DOHH2 (cell line): ENCODE data around the gene CDHR2.

Experiments used
- H3F3A ChIP-seq: fragments of 200-600 bp; sonication (generic), shearing (Covaris generic); 2 replicates; pipeline ENCODE4 v1.6.0; 2016; ENCODE audit warnings: antibody characterized with exemption, mild to moderate bottlenecking; ENCODE audit not compliant: control insufficient read depth, insufficient read depth
- H3K27ac ChIP-seq: fragments of 200-600 bp; sonication (generic); 2 replicates; pipeline ENCODE4 v1.5.1; 2014; ENCODE audit warnings: low read depth, mild to moderate bottlenecking, low read length, moderate library complexity
- H3K27me3 ChIP-seq: fragments of 200-600 bp; sonication (generic); 2 replicates; pipeline ENCODE4 v1.6.1; 2014; ENCODE audit warnings: mild to moderate bottlenecking, low read length, mixed read lengths; ENCODE audit not compliant: control insufficient read depth
- H3K36me3 ChIP-seq: fragments of 200-600 bp; sonication (generic); 2 replicates; pipeline ENCODE4 v1.6.1; 2014; ENCODE audit warnings: mild to moderate bottlenecking, low read length, moderate library complexity, mixed read lengths; ENCODE audit not compliant: control insufficient read depth
- H3K4me1 ChIP-seq: fragments of 200-600 bp; sonication (generic); 2 replicates; pipeline ENCODE4 v1.6.1; 2014; ENCODE audit warnings: mild to moderate bottlenecking, low read length, mixed read lengths; ENCODE audit not compliant: control insufficient read depth
- H3K4me2 ChIP-seq: fragments of 200-600 bp; sonication (generic); 2 replicates; pipeline ENCODE4 v1.6.0; 2014; ENCODE audit warnings: mild to moderate bottlenecking, low read length, moderate library complexity
- H3K4me3 ChIP-seq: fragments of 200-600 bp; sonication (generic); 2 replicates; pipeline ENCODE4 v1.5.1; 2014; ENCODE audit warnings: mild to moderate bottlenecking, low read length, mixed read lengths
- H3K79me2 ChIP-seq: fragments of 200-600 bp; sonication (generic); 2 replicates; pipeline ENCODE4 v1.6.1; 2014; ENCODE audit warnings: mild to moderate bottlenecking, low read length, mixed read lengths; ENCODE audit not compliant: control insufficient read depth
- H3K9me2 ChIP-seq: fragments of 200-600 bp; sonication (generic); replicated peaks from 2 replicates; pipeline ENCODE4 v1.6.1; 2014; ENCODE audit warnings: mild to moderate bottlenecking, low read length, mixed read lengths; ENCODE audit not compliant: control insufficient read depth
- H3K9me3 ChIP-seq: fragments of 200-600 bp; sonication (generic); 2 replicates; pipeline ENCODE4 v1.6.1; 2014; ENCODE audit warnings: antibody characterized with exemption, low read length, mixed read lengths; ENCODE audit not compliant: control insufficient read depth, insufficient read depth
- H4K20me1 ChIP-seq: fragments of 200-600 bp; sonication (generic); 2 replicates; pipeline ENCODE4 v1.6.0; 2014; ENCODE audit warnings: low read depth, mild to moderate bottlenecking, antibody characterized with exemption, low read length, moderate library complexity; ENCODE audit not compliant: control insufficient read depth, insufficient read depth
- EZH2phosphoT487 ChIP-seq: fragments of 200-600 bp; sonication (generic); IDR thresholded peaks from 2 replicates; pipeline ENCODE4 v1.6.1; 2017; ENCODE audit warnings: borderline replicate concordance, mild to moderate bottlenecking, antibody characterized with exemption, low read length, moderate library complexity, mixed read lengths
- TF ChIP-seq, protein P1 (sequence below): fragments of 200-600 bp; sonication (generic); IDR thresholded peaks from one replicate; pipeline ENCODE4 v1.5.1; 2014; ENCODE audit warnings: antibody characterized with exemption, mild to moderate bottlenecking, low read depth, low read length; ENCODE audit not compliant: poor library complexity, severe bottlenecking

The CDHR2 gene

DNA sequence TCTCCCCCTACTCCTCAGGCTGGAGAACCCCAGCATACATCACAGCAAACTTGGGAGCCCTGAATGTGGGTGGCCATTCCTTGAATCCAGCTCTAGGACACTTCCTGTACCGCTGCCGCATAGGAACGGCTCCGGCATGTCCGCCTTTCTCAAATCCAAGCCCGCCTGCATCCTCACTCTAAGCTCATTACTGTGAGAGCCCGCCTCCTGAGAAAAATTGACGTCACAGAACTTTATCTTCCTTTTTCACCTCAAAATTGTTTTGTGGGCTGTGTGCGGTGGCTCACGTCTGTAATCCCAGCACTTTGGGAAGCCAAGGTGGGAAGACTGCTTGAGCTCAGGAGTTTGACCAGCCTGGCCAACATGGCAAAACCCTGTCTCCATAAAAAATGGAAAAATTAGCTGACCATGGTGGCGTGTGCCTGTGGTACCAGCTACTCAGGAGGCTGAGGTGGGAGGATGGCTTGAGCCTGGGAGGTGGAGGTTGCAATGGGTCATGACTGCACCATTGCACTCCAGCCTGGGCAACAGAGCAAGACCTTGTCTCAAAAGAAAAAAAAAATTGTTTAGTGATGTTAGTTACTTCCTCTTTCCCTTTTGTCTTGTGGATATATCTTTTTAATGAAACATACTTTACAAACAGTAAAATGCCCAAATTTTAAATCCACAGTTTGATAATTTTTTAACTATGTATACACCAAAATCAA lies 34.7 kb upstream of the CDHR2 start:
- Histone ChIP-seq H3K4me3 (no peak overlapping the region), H3K9me2 (no peaks in the 10 kb centered on the region), H3F3A (0 out of 2 replicates have a peak, but pooled peaks cover 4% of the 10 kb centered on the region), H3K36me3 (no peaks in the 10 kb centered on the region), H4K20me1 (no peaks in the 10 kb centered on the region), H3K27ac (peak overlapping the region; percentile 29), H3K9me3 (no peaks in the 10 kb centered on the region), H3K27me3 (no peaks in the 10 kb centered on the region), H3K4me1 (peaks cover 17% of the 10 kb centered on the region), H3K79me2 (no peaks in the 10 kb centered on the region), H3K4me2 (peak overlapping the region; percentile 27)
- no peak for TF ChIP-seq EZH2phosphoT487
- TF ChIP-seq, protein P1, sequence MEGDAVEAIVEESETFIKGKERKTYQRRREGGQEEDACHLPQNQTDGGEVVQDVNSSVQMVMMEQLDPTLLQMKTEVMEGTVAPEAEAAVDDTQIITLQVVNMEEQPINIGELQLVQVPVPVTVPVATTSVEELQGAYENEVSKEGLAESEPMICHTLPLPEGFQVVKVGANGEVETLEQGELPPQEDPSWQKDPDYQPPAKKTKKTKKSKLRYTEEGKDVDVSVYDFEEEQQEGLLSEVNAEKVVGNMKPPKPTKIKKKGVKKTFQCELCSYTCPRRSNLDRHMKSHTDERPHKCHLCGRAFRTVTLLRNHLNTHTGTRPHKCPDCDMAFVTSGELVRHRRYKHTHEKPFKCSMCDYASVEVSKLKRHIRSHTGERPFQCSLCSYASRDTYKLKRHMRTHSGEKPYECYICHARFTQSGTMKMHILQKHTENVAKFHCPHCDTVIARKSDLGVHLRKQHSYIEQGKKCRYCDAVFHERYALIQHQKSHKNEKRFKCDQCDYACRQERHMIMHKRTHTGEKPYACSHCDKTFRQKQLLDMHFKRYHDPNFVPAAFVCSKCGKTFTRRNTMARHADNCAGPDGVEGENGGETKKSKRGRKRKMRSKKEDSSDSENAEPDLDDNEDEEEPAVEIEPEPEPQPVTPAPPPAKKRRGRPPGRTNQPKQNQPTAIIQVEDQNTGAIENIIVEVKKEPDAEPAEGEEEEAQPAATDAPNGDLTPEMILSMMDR, result no peak

DNA sequence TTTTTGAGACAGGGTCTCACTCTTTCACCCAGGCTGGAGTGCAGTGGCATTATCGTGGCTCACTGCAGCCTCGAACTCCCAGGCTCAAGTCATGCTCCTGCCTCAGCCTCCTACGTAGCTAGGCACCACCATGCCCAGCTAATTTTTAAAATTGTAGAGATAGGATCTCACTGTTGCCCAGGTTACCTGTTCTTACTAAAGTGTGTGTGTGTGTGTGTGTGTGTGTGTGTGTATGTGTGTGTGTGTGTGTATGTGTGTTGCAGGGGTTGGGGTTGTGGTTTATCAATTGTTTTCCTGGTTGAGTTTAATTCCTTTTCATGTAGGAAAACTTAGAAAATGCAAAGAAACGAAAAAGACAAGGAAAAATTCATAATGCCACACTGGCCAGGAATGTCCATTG lies 33.7 kb upstream of the CDHR2 start:
- no peaks in the 10 kb centered on the region for H3K36me3 ChIP-seq
- H3K4me3 ChIP-seq, result no peak overlapping the region
- peaks cover 17% of the 10 kb centered on the region for H3K4me1 ChIP-seq
- no peaks in the 10 kb centered on the region for H3F3A ChIP-seq
- H3K27me3 ChIP-seq, result no peaks in the 10 kb centered on the region
- H3K9me3 ChIP-seq, result no peaks in the 10 kb centered on the region
- H3K9me2 ChIP-seq, result no peaks in the 10 kb centered on the region
- no peak for TF ChIP-seq EZH2phosphoT487
- TF ChIP-seq, protein P1, result no peak
- H3K4me2 ChIP-seq, result peak overlapping the region; percentile 32; the same call in 1 of the 2 replicates
- H3K79me2 ChIP-seq, result no peaks in the 10 kb centered on the region
- H3K27ac ChIP-seq, result no peak overlapping the region
- H4K20me1 ChIP-seq, result no peaks in the 10 kb centered on the region

DNA sequence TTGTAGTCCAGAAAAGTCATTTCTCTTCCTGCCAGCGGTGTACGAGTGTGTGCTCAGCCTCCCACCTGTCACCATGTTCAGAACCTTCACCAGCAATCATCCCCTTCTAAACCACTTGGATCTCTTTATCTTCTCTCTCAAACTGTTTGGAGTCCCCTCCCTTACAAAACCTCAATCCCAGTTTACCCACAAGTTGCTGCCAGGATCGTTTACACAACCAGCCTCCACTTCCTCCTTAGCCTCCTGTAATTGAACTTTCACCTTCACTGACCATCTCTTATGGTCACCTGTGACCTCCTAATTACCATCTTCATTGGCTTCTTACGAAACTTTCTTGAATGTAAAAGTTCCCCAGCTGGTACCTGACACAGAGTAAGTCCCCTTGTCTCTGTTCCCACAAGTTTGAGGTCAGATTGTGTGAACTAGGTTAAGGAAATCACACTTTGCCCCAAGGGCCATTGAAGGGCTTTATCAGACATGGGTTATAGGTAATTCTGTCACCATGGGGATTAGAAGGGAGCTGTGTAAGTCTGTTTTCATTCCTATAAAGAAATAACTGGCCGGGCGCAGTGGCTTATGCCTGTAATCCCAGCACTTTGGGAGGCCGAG lies 32.0 kb upstream of the CDHR2 start:
- H3K4me2 ChIP-seq, result no peak overlapping the region
- H3F3A ChIP-seq, result peaks cover 4% of the 10 kb centered on the region; the same call in 1 of the 2 replicates
- no peaks in the 10 kb centered on the region for H3K79me2 ChIP-seq

More for the DNA sequence above, 32.0 kb upstream of the CDHR2 start:
- peaks cover 29% of the 10 kb centered on the region for H3K4me1 ChIP-seq
- TF ChIP-seq, protein P1, result no peak
- no peak for TF ChIP-seq EZH2phosphoT487
- no peak overlapping the region for H3K27ac ChIP-seq
- H3K9me3 ChIP-seq, result no peaks in the 10 kb centered on the region
- H3K9me2 ChIP-seq, result no peaks in the 10 kb centered on the region
- H3K27me3 ChIP-seq, result no peaks in the 10 kb centered on the region
- H4K20me1 ChIP-seq, result no peaks in the 10 kb centered on the region
- no peaks in the 10 kb centered on the region for H3K36me3 ChIP-seq
- H3K4me3 ChIP-seq, result no peak overlapping the region
